ENCODE measurements around the gene WNT5A.
A peak's percentile ranks its signal among the peaks of the same experiment; 100 is the strongest.

The WNT5A gene

GRCh38 chr3:55486101-55486856, 827 bp downstream of the WNT5A start (continued):
- TF ChIP-seq WT1 (tag by site-specific recombination; IDR thresholded peaks at IDR 0.05) (no peak), ZNF792 (tag by site-specific recombination; IDR thresholded peaks at IDR 0.05) (no peak), ZNF639 (tag by site-specific recombination; IDR thresholded peaks at IDR 0.05) (no peak), IKZF3 (tag by site-specific recombination; IDR thresholded peaks at IDR 0.05) (peak; percentile 37; the same call in 1 of the 2 replicates), ZNF629 (tag by site-specific recombination; IDR thresholded peaks at IDR 0.05) (no peak; the same call in 1 of the 2 replicates), ZNF146 (tag by site-specific recombination; IDR thresholded peaks at IDR 0.05) (0 out of 2 replicates have a peak, but pooled peaks have one; percentile 5), ZNF501 (tag by site-specific recombination; IDR thresholded peaks at IDR 0.05) (no peak), BCL11B (tag by site-specific recombination; IDR thresholded peaks at IDR 0.05; ENCODE audit: low read depth) (no peak), PBX3 (CRISPR knock-in tag; IDR thresholded peaks at IDR 0.05) (no peak), ZNF701 (tag by site-specific recombination; IDR thresholded peaks at IDR 0.05) (no peak)

GRCh38 chr3:55484801-55485791, 2.0 kb downstream of the WNT5A start:
- ChIA-PET POLR2A (no interaction called here), CTCF (interaction anchor here (0.5 to 0.9 kb wide), 3 partner anchors 24 to 141 kb away, joined by 3 read pairs; no protein-coding TSS in a partner anchor)
- H3K4me1 ChIP-seq (ENCODE audit: control insufficient read depth, insufficient read depth, low read length), result peaks cover 8% of the 10 kb centered on the region
- H3K9me3 ChIP-seq (ENCODE audit: control insufficient read depth, insufficient read depth, low read depth, low read length), result no peaks in the 10 kb centered on the region
- H3K4me3 ChIP-seq (ENCODE audit: low read depth, low read length), result peak overlapping the region; percentile 72
- H3K36me3 ChIP-seq (ENCODE audit: control insufficient read depth in 2 of 2, insufficient read depth in 1 of 2, low read length in 2 of 2), result peaks cover 0 to 12% of the 10 kb centered on the region in 2 experiments; a peak in 2 of 3 replicates
- peak overlapping the region; percentile 97 for H3K27ac ChIP-seq (ENCODE audit: extremely low read depth, low read depth, low read length)
- TF ChIP-seq ZNF704 (tag by site-specific recombination; IDR thresholded peaks at IDR 0.05) (no peak), PRDM6 (tag by site-specific recombination; IDR thresholded peaks at IDR 0.05) (no peak), ZNF658 (tag by site-specific recombination; IDR thresholded peaks at IDR 0.05) (no peak), ZNF473 (tag by site-specific recombination; IDR thresholded peaks at IDR 0.05) (no peak), ZNF16 (tag by site-specific recombination; IDR thresholded peaks at IDR 0.05; ENCODE audit: low read depth) (no peak), ZNF416 (tag by site-specific recombination; IDR thresholded peaks at IDR 0.05) (no peak), ZNF610 (tag by site-specific recombination; IDR thresholded peaks at IDR 0.05; ENCODE audit: borderline replicate concordance) (no peak), ZNF513 (tag by site-specific recombination; IDR thresholded peaks at IDR 0.05) (no peak), ZNF391 (tag by site-specific recombination; IDR thresholded peaks at IDR 0.05; ENCODE audit: borderline replicate concordance, low read depth) (peak; percentile 44; the same call in 1 of the 2 replicates), ZNF10 (tag by site-specific recombination; IDR thresholded peaks at IDR 0.05) (no peak), ZNF302 (tag by site-specific recombination; IDR thresholded peaks at IDR 0.05; ENCODE audit: low read depth) (no peak), ZNF514 (tag by site-specific recombination; IDR thresholded peaks at IDR 0.05) (no peak), ZFP37 (tag by site-specific recombination; IDR thresholded peaks at IDR 0.05) (peak; percentile 75; the same call in 1 of the 2 replicates), ZNF521 (tag by site-specific recombination; IDR thresholded peaks at IDR 0.05) (no peak)

Measured in HEK293 (cell line).